SU-DHL-6 (cell line): ENCODE measurements around the gene WWOX.

ENCODE experiments used
- CTCF ChIP-seq: fragments of 200-600 bp; sonication (generic); IDR thresholded peaks from one replicate; pipeline ENCODE4 v1.5.1; 2017; ENCODE audit warnings: antibody characterized with exemption, mild to moderate bottlenecking, low read length, moderate library complexity; ENCODE audit not compliant: insufficient read depth, poor library complexity, severe bottlenecking
- EZH2phosphoT487 ChIP-seq: fragments of 200-600 bp; sonication (generic), shearing (Covaris generic); conservative IDR thresholded peaks from 2 replicates; pipeline ENCODE4 v1.6.1; 2018; ENCODE audit warnings: mild to moderate bottlenecking, antibody characterized with exemption, low read length, moderate library complexity, mixed read lengths

- no peak for TF ChIP-seq CTCF
- no peak for TF ChIP-seq EZH2phosphoT487
Observed at GRCh38 chr16:78703936-78704335, 604.5 kb downstream of the WWOX start.
